Progenitor cell of endocrine pancreas (in vitro differentiated cells): Measurements from ENCODE around the gene IMPG2. TPM values are rescaled to one million over a fixed set of nuclear protein-coding genes. Genes with fewer than 3 reads are reported as not detected.

ENCODE experiments used
- DNase-seq: peaks from one replicate; pipeline ENCODE4 v3.0.0; 2021; ENCODE audit warnings: low spot score; ENCODE audit not compliant: unreplicated experiment
- H3K27ac Mint-ChIP-seq: 2 replicates; pipeline ENCODE4 v1.8.0; 2021; ENCODE audit warnings: mild to moderate bottlenecking, moderate library complexity, mixed read lengths
- H3K27me3 Mint-ChIP-seq: 2 replicates; pipeline ENCODE4 v1.8.0; 2021; ENCODE audit warnings: mixed read lengths
- H3K36me3 Mint-ChIP-seq: 2 replicates; pipeline ENCODE4 v1.8.0; 2022; ENCODE audit warnings: mixed read lengths; ENCODE audit not compliant: insufficient read depth
- H3K4me1 Mint-ChIP-seq: 2 replicates; pipeline ENCODE4 v1.8.0; 2021; ENCODE audit warnings: low read depth, mixed read lengths
- H3K4me3 Mint-ChIP-seq: 2 replicates; pipeline ENCODE4 v1.8.0; 2021; ENCODE audit warnings: low read depth, mild to moderate bottlenecking, moderate library complexity, mixed read lengths
- H3K9me3 Mint-ChIP-seq: 2 replicates; pipeline ENCODE4 v1.8.0; 2021; ENCODE audit warnings: low read depth, mixed read lengths
- CTCF ChIP-seq: fragments of 200-600 bp; sonication (generic); IDR thresholded peaks from one replicate; pipeline ENCODE4 v1.5.0; 2021; ENCODE audit warnings: antibody characterized with exemption, mild to moderate bottlenecking; ENCODE audit not compliant: unreplicated experiment
- total RNA-seq: library from RNA; stranded (reverse); gene quantifications from 2 replicates; pipeline ENCODE4 v1.2.1, GENCODE V29; 2021

IMPG2 gene
- total RNA-seq, 1 donor from 2014 or later, result 0.98 TPM

- Mint-ChIP-seq H3K27ac (no peak overlapping the region), H3K27me3 (no peaks in the 10 kb centered on the region), H3K9me3 (no peaks in the 10 kb centered on the region), H3K36me3 (no peaks in the 10 kb centered on the region), H3K4me1 (no peaks in the 10 kb centered on the region), H3K4me3 (no peak overlapping the region)
- no peak for TF ChIP-seq CTCF
- DNase-seq, result no peak
These were observed 137.6 kb downstream of the IMPG2 start for GRCh38 chr3:101182734-101183133.

- Mint-ChIP-seq H3K27ac (no peak overlapping the region), H3K9me3 (no peaks in the 10 kb centered on the region), H3K4me1 (no peaks in the 10 kb centered on the region), H3K4me3 (no peak overlapping the region), H3K36me3 (no peaks in the 10 kb centered on the region), H3K27me3 (no peaks in the 10 kb centered on the region)
- DNase-seq, result no peak
- no peak for TF ChIP-seq CTCF
These were observed 138.6 kb downstream of the IMPG2 start for GRCh38 chr3:101181801-101182200.

GRCh38 chr3:101179637-101180036, 140.7 kb downstream of the IMPG2 start:
- no peak for TF ChIP-seq CTCF
- Mint-ChIP-seq H3K27me3 (no peaks in the 10 kb centered on the region), H3K9me3 (no peaks in the 10 kb centered on the region), H3K36me3 (no peaks in the 10 kb centered on the region), H3K27ac (no peak overlapping the region), H3K4me1 (no peaks in the 10 kb centered on the region), H3K4me3 (no peak overlapping the region)
- no peak for DNase-seq

- no peak overlapping the region for H3K4me3 Mint-ChIP-seq
- H3K36me3 Mint-ChIP-seq, result no peaks in the 10 kb centered on the region
- H3K27me3 Mint-ChIP-seq, result no peaks in the 10 kb centered on the region
- no peak for DNase-seq
- TF ChIP-seq CTCF, result no peak
- H3K4me1 Mint-ChIP-seq, result peaks cover 2% of the 10 kb centered on the region
- H3K27ac Mint-ChIP-seq, result no peak overlapping the region
- H3K9me3 Mint-ChIP-seq, result no peaks in the 10 kb centered on the region
These were observed 142.8 kb downstream of the IMPG2 start for GRCh38 chr3:101177577-101177976.

Other genes with a start within 250 kb of the IMPG2 start
- 60.9 and 63.7 TPM in 2 replicates for gene SENP7, start 192.6 kb upstream of the IMPG2 start, total RNA-seq
- 24.0 and 24.4 TPM in 2 replicates for gene TRMT10C, start 241.3 kb upstream of the IMPG2 start, total RNA-seq